Stimulated activated CD8-positive, alpha-beta memory T cell treated with anti-CD3 and anti-CD28 coated beads, Interleukin-4, amount 100 ng/mL, for 48 hours (primary cell): ENCODE measurements around the gene LARGE1.

Experiments
- DNase-seq: peaks from one replicate; pipeline ENCODE4 v3.0.0-alpha.2; 2020

Gene LARGE1

DNA sequence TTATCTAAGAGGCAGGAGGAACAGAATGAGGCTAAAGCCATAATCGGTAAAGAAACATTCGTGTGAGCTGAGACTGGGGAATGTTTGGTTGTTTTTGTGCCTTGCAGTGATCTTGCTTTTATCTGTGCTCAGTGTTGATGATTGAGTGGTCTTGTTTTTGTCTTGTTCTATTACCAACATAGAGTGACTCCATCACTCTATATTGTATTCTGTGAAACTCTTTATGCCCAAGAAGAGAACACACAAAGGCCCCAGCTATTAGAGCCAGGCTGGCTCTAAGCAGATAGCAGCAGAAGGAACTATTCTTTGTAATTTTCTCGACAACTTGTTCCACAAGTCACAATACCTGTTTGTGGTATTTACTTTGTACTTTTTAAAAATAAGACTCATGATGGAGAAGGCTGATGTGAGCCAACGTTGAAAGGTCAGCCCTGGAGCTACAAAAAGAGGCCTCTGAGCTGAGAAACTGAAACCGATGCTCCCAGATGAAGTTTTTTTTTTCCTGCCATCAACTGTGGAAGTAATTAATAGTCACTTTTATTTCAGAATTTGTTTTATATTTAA, 68.4 kb downstream of the LARGE1 start:
- DNase-seq: no peak

DNA sequence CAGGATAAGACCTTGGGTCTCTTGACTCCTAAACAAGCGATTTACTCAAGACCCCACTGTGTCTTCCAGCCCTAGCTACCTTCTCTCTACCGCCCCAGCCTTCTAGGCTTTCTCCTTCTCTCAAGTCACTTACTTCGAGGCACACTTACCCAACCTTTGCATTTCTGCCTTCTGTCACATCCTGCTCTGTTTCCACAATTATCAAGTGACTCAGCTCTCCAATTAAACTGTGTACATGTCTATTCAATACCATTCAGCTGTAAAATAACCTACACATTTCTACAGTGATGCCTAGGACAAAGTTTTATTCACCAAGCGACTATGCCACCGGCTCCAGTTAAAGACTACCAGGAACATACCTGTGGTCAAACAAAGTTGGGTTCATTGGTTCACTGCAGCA, 69.0 kb downstream of the LARGE1 start:
- no peak for DNase-seq

GRCh38 chr22:33850724-33851123, 69.6 kb downstream of the LARGE1 start:
- no peak for DNase-seq

DNA sequence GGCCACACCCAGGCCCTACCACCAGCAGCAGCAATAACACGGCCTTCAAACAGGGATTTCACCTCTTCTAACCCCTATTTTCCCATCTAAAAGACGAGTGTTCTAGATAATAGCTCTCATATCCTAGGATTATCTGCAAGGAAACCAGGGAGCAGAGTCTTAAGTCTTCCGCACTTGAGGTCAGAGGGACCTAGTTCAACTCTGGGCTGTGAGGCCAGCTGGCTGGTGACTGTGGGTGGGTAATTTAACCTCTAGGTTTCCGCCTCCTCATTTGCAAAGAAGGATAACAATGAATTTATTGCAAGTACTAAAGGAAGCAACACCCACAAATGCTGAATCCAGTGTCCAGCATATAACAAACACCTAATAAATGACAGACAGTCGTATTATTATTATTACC, 70.1 kb downstream of the LARGE1 start:
- no peak for DNase-seq

GRCh38 chr22:33848251-33848650, 72.0 kb downstream of the LARGE1 start:
- DNase-seq: no peak

- no peak for DNase-seq
Observed at GRCh38 chr22:33844273-33844672, 76.0 kb downstream of the LARGE1 start.

DNA sequence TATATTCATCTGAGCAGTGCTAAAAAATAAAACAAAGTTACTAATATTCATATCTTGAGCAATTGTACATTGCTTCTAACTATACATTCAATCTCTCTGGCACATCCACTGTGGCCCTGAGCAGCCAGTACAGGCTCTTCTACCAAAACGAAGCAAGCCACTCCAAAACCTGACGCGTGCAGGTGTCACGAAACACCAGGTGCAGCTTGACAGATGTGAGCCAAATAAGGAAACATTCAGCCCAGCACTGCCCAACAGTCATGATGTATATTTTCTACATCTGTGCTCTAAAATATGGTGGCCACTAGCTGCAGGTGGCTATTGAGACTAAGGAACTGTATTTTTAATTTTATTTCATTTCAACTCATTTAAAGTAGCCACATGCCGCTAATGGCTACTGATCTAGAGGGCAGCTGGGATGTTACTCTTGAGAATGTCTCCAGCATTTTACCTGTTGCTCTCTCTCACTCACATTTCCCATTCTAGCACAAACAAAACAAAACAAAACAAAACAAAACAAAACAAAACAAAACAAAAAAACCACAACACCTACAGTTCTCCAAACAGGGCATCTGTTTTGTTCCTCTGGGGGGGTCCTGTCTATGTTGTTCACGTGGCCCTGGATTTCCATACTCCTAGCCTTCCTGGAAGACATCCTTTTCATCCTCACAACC, 77.7 kb downstream of the LARGE1 start:
- DNase-seq: no peak

- no peak for DNase-seq
Observed at GRCh38 chr22:33842006-33842354, 78.3 kb downstream of the LARGE1 start.

- no peak for DNase-seq
Observed at GRCh38 chr22:33841281-33842005, 78.8 kb downstream of the LARGE1 start.

GRCh38 chr22:33838644-33839043, 81.6 kb downstream of the LARGE1 start:
- DNase-seq: no peak

DNA sequence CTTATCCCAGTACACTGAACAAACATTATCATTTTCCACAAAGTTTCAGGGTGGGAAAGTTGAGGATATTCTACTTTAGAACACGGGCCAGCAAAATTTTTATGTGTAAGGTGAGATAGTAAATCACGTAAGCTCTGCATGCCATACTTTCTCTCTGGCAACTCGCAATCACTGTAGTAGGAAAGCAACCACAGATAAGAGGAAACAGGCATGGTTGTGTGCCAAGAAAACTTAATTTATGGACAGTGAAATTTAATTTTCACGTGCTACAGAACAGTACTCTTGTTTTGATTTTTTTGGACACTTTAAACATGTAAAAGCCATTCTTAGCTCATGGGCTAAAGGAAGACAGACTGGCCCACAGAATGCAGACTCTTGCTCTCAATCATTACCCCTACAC, 82.5 kb downstream of the LARGE1 start:
- DNase-seq: no peak

- no peak for DNase-seq
Observed at GRCh38 chr22:33835265-33835664, 85.0 kb downstream of the LARGE1 start.

DNA sequence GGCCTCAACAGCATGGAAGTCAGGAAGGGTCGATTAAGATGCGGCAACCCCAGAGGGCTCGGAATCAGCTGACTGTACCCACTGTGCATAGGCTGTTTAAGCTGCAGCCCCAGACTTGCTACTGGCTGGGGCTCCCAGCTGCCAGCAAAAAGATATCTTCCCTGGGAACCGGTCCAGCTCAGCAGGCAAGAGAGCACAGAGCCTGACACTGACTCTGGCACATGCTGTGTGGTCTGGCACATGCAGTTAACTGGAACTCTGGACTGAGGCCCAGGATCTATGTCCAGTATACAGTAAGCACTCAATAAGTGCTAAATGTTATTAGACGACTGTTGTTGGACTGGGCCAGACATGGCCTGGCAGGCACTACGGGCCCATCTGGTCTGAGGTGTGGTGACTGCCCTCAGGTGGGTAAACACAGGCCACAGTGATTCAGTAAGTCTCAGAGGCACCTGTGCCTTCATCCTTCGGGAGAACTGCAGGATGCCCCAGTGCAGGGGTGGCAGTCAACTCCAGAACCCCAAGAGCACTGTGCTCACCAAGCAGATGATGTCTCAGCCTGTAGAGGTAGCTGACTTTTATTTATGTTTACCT, 87.6 kb downstream of the LARGE1 start:
- no peak for DNase-seq

- no peak for DNase-seq
Observed at GRCh38 chr22:33831651-33832050, 88.6 kb downstream of the LARGE1 start.

- no peak for DNase-seq
Observed at GRCh38 chr22:33831207-33831606, 89.1 kb downstream of the LARGE1 start.

DNA sequence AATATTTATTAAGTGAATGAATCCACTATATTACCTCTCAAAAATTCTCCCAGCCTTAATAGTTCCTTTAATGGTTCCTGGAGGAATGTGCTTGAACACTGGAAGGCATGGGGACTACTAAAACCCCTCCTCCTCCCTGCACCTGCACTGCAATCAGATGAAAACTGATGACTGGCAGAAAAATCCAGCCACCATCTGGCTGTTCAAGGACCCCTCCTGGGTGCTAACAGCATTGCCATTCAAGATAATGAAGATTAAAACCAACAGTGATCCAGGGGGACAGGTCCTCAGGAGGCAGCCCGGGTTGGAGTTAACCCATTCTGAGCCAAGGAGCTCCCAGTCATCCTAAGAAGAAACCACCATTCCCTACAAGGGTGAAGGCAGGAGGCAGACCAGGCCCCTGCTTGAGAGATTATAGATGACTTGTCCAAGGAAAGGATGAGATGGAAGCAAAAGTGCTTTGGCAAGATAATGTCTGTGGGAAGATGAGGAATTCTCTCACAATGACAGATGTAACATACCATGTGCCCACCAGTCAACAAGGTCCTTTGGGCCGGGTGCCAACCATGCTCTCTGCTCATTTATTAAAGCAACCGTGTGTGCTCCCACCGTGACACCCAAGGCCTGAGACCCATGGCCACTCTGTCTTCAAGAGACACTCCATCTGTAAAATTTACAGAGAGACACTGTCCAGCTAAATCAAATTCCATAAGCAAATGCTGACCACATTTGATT, 90.6 kb downstream of the LARGE1 start:
- no peak for DNase-seq

DNA sequence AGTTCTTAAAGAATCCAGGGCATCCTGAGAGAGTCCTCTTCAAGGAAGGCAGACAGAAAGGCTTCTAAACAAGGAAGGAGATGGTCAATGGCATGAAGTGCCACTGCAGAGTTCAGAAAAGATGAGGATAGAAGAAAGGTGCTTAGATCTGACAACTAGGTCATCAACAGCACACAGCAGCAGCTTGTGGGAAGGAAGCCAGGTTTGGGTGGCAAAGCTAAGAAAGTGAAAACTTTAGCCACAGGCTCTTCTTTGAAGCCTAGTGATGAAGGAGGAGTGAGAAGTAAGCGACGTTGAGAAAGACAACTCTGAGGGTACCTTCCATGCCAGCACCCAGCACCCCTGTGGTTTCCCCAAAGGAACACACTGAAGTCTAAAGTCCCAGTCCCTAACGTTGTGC, 92.0 kb downstream of the LARGE1 start:
- DNase-seq: no peak

DNA sequence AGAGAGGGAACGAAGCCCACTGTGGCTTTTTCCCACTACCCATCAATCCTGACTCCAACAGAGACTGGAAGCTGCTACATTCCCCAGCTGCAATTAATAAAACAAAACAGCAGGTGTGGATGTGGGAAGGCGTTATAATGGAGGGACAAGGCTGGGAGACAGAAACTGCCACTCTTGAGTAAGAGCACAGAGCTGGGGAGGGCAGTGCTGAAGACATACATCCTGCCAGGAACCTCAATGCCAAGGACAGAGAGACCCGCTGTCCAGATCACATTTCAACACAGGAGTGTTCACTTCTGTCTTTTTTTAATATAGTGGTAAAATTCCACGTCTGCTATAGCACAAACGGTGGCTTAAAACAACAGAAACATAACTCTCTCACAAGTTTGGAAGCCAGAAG, 94.5 kb downstream of the LARGE1 start:
- DNase-seq: no peak

GRCh38 chr22:33823552-33823951, 96.7 kb downstream of the LARGE1 start:
- no peak for DNase-seq

DNA sequence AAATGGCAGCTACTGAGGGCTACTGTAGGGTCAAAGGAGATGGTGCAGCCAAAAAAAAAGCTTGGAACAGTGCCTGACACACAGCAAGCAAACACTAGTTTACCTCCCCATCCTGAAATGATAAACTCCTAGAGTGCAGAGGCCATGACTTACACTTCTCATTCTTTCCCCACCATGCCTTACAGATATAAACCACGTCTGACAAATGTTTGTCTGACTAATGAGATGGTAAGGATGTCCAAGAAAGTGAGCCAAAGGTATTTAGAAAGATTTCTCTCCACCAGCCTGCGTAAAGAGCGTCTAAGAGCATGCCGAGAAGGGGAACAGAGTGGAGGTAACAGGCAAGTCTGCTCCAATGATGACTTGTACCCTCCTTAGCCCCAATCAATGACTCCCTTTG, 99.0 kb downstream of the LARGE1 start:
- no peak for DNase-seq

GRCh38 chr22:33819743-33820142, 100.5 kb downstream of the LARGE1 start:
- no peak for DNase-seq

GRCh38 chr22:33817512-33818127, 102.7 kb downstream of the LARGE1 start:
- DNase-seq: no peak

GRCh38 chr22:33812360-33812977, 107.8 kb downstream of the LARGE1 start:
- no peak for DNase-seq
